Ammon's horn (tissue), 1 donor: Measurements from ENCODE around the gene SDF2.
A peak's percentile ranks its signal among the peaks of the same experiment; 100 is the strongest.
"Not testable (repeated sequence)": the region's sequence is repeated elsewhere in the genome, so short reads cannot be mapped to it uniquely, and the experiment has no call there.

Experiments
- DNase-seq: peaks from one replicate; pipeline ENCODE4 v3.0.0-alpha.2; 2016; ENCODE audit warnings: low spot score

Gene SDF2

DNA sequence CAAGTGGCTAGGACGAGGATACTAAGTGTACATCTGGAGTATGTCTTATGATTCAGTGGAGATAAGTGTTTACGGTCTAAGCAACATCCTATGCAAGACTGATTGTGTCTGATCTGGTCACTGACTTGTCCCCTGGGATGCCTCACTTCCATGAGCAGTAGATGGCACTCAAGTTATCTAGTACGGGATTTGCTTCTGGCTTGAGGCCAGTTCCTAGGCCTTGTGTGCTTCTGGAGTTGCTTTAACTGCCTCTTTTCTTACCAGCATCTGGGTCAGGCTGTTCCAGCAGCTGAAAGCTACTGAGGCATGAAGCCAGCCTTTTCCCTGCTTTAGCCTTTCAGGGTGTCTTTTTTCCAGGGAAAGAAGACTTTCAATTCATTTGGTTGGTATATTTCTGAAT lies 23.3 kb upstream of the SDF2 start:
- peak; percentile 93 for DNase-seq

DNA sequence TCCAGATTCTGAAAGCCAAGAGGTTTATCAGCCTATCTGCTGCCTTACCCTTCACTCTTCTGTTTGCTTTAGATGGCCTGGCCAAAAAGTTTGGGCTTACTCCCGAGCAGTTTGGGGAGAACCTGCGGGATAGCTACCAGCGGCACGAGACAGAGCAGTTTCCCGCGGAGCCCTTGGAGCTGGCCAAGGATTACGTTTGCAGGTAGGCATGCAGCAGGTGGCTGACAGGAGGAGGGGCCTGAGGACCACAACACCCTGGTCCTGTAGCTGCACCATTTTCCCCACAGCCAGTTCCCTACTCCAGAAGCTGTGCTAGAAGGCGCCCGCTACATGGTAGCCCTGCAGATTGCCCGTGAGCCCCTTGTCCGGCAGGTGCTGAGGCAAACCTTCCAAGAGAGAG lies 20.9 kb upstream of the SDF2 start:
- DNase-seq: no peak

- no peak for DNase-seq
These were observed 14.3 kb upstream of the SDF2 start for GRCh38 chr17:28675980-28676379.

GRCh38 chr17:28675490-28675889 lies 13.8 kb upstream of the SDF2 start:
- DNase-seq: no peak

DNA sequence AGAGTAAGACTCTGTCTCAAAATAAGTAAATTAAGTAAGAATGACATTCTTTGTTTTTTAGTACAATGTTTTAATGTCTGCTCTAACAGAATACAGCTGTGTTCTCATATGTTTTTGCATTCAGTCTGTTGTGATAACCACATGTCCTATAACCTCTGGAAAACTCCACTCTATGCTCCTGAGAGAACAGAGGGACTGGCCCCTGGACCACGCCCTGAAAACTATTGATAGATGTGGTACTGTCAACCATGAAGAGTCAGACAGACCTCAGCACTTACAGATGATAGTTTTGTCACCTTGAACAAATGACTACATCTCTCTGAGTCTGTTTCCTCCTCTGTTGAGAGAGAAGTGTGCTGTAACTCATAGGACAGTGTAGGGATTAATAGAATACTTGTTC lies 8.2 kb upstream of the SDF2 start:
- DNase-seq: no peak

- peak; percentile 35 for DNase-seq
These were observed 6.2 kb upstream of the SDF2 start for GRCh38 chr17:28667870-28668269.

DNA sequence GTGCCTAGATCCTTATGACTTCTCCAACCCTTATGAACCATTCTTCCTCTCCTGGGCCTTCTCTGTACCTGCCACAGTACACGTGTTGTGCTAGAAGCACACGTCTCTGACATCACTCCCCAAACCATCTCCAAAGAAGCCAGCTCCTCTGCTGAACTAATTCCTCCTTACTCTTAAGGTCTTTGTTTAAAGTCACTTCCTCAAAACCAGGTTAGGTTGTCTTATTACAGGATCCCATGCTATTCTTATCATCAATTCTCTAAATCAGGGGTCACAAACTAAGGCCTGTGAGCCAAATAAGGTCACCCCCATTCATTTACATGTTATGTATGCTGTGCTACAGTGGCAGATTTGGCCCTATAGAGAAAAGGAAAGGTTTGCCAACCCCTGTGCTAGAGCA lies 4.3 kb upstream of the SDF2 start:
- DNase-seq: no peak

GRCh38 chr17:28663723-28664122 lies 2.0 kb upstream of the SDF2 start:
- no peak for DNase-seq

DNA sequence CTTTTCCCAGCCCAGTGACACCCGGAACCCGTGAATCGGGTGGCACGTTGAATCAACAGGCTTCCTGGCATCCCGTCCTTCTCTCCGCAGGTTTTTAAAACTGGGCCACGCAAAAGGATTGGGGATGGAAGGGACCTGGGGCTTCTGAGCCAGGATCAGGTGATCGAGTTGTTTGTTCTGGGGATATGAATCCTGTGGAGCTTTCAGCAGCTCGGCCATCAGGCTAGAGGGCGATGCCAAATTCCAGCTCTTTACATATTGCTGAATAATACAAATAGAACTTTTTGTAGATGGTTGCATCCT lies 772 bp upstream of the SDF2 start:
- no peak for DNase-seq

- not testable (repeated sequence) for DNase-seq
These were observed 2.2 kb downstream of the SDF2 start for GRCh38 chr17:28659497-28659881.

DNA sequence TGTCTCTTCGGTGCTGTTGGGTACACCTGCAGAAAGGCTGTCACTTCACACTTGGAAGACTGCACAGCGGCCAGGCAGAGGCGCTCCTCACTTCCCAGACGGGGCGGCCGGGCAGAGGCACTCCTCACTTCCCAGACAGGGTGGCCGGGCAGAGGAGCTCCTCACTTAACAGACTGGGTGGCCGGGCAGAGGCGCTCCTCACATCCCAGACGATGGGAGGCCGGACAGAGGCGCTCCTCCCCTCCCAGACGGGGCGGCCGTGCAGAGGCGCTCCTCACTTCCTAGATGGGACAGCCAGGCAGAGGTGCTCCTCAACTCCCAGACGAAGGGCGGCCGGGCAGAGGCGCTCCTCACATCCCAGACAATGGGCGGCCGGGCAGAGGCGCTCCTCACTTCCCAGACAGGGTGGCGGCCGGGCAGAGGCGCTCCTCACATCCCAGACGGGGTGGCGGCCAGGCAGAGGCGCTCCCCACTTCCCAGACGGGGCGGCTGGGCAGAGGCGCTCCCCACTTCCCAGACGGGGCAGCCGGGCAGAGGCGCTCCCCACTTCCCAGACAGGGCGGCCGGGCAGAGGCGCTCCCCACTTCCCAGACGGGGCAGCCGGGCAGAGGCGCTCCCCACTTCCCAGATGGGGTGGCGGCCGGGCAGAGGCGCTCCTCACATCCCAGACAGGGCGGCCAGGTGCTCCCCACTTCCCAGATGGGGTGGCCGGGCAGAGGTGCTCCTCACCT lies 2.8 kb downstream of the SDF2 start:
- DNase-seq: not testable (repeated sequence)

DNA sequence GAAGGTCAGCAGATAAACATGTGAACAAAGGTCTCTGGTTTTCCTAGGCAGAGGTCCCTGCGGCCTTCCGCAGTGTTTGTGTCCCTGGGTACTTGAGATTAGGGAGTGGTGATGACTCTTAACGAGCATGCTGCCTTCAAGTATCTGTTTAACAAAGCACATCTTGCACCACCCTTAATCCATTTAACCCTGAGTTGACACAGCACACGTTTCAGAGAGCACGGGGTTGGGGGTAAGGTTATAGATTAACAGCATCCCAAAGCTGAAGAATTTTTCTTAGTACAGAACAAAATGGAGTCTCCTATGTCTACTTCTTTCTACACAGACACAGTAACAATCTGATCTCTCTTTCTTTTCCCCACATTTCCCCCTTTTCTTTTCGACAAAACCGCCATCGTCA lies 3.4 kb downstream of the SDF2 start:
- not testable (repeated sequence) for DNase-seq

DNA sequence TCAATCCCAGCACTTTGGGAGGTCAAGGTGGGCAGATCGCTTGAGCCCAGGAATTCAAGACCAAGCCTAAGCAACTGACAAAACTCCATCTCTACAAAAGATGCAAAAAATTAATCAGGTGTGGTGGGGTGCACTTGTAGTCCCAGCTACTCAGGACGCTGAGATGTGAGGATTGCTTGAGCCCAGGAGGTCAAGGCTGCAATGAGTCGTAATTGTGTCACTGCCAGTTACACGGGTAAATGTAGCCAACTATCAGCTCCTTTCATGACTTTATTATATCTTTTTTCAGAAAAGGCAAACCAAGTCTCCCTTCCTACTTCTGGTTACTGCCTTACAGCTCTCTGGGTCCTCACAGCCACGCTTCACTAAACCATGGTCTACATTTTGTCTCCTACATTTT lies 4.0 kb downstream of the SDF2 start:
- no peak for DNase-seq

DNA sequence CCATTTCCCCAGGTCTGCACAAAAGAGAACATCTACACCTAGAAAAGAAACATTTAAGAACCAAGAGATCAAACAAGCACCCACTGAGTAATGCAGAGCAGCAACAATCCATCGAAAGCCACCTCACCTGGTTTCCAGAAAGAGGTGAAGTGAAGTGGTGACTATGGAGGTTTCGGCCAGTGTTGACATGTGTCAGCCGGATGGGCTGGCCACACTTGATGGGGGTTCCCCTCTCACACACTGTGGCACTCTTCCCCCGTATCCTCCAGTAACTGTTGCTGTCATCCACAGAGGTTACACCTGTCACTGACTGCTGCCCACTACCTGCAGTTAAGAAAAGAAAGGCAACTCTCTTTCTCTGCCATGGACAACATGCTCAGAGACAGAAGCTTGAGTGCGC lies 6.5 kb downstream of the SDF2 start:
- no peak for DNase-seq

DNA sequence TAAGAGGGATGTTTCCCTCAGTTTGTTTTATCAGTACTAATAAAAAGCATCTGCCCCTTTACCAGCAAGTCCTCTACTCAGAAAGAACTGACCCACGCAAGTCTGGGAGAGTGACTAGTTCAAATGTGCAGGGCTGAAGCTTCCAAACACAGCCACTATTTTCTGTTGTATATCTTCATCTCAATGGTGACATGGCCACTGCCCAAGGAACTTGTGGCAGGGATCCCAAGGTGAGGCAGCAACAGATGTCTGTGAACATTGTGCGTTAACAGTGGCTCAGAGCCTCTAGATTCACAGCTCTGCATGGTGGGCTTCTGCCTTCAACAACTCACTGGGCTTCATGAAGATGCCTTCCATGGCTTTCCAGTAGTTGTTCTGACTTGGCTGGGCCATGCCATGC lies 13.0 kb downstream of the SDF2 start:
- no peak for DNase-seq

GRCh38 chr17:28646039-28646754 lies 15.5 kb downstream of the SDF2 start:
- DNase-seq: no peak

DNA sequence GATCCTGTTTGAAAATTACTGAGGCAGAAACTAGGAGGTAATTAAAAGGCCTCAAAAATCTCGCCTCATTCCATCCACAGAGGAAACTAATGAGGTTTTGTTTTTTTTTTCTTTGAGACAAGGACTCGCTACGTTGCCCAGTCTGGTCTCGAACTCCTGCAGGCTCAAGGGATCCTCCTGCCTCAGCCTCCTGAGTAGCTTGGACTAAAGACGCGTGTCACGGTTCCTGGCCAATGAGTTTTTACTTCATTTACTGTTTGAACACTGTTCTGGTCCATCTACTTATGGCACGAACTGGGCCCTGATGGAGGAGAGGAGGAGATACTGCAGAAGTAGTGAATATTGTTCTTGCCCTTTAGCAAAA lies 16.1 kb downstream of the SDF2 start:
- DNase-seq: peak; percentile 11

GRCh38 chr17:28644787-28645575 lies 16.7 kb downstream of the SDF2 start, which contains the start of gene BLTP2:
BLTP2 (minus strand) TSS chr17:28645158; CDS start chr17:28645056, 102 bp downstream.
- DNase-seq: peak; percentile 98

DNA sequence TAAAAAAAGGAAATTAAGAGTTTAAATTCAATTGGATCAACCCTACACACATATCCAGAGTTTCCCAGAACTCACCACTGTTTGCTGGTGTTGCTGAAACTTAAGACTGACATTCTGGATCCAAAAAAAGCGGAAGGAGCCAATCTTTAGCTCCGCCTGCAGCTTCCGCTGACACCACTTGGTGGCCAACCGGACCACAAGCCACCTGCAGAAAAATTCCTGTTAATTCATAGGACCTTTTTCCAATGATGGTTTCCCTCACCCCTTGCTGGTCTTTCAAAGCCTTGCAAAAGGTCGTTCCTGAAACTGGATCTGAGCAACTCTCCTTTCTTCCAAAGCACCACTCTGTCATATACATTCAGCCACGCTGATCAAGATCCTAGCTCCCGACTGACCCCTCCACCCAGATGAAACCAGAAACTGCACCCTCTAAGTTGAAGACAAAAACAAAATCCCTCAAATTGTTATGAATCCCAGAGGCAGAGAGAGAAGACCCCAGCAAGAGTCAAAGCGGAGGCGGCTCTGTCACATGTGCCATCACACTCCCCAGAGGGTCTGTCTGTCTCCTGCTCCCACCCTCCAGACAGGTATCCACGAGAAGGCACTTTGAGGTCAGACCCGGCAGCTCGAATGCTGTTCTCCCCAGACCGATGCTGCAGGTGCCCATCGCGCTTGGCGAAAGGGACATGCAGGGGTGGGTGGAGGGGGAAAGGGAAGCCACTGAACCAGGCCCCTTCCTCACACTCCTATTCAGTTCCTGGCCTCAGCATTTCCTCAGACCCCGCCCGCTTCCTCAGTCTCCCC lies 17.5 kb downstream of the SDF2 start:
- DNase-seq: peak; percentile 36

GRCh38 chr17:28641579-28641978 lies 20.1 kb downstream of the SDF2 start:
- no peak for DNase-seq

- no peak for DNase-seq
These were observed 26.2 kb downstream of the SDF2 start for GRCh38 chr17:28635506-28635905.

DNA sequence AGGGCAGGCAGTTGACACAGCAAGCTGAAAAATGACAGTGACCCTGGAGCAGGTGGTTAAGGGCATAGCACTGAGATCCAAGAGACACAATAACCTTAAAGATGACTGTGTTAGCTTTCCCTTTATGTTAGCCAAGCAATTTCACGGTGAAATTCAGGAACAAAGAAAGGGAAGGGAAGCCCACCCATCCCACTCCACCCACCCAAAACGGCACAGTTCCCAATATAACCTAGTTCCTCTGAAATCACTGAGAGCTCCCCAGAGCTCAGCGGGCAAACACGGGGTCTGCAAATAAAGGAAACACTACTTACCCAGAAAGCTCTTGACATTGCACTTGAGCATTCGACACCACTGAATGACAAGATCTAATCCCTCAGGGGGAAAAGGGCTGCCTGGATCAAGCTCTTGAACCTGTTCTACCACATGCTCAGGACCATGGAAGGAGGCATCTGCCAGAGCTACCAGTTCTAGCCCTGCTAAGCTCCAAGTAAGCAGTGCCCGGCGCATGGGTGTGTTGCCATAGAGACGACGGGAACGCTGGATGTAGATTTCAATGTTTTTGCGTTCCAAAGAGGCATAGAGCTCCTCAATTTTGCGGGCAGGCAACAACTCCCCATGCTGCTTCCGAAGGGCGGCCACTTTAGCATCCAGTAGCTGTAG lies 27.4 kb downstream of the SDF2 start:
- DNase-seq: peak; percentile 54
